Loucy (cell line): Measurements from ENCODE around the gene ACOT11.

ENCODE experiments used
- H2AFZ ChIP-seq: fragments of 200-600 bp; sonication (generic); 2 replicates; pipeline ENCODE4 v1.6.0; 2016; ENCODE audit warnings: antibody characterized with exemption, mild to moderate bottlenecking, low read length, moderate library complexity
- H3F3A ChIP-seq: fragments of 200-600 bp; 2 replicates; pipeline ENCODE4 v1.6.0; 2016; ENCODE audit warnings: antibody characterized with exemption, low read depth, mild to moderate bottlenecking
- H3K27me3 ChIP-seq: fragments of 200-600 bp; sonication (generic); 2 replicates; pipeline ENCODE4 v1.6.1; 2014; ENCODE audit warnings: low read length, mild to moderate bottlenecking; ENCODE audit not compliant: insufficient read depth, poor library complexity, severe bottlenecking
- H3K36me3 ChIP-seq: fragments of 200-600 bp; sonication (generic); 2 replicates; pipeline ENCODE4 v1.6.1; 2016; ENCODE audit warnings: low read length; ENCODE audit not compliant: insufficient read depth
- H3K4me1 ChIP-seq: fragments of 200-600 bp; sonication (generic); 2 replicates; pipeline ENCODE4 v1.5.1; 2014; ENCODE audit warnings: low read length, mild to moderate bottlenecking; ENCODE audit not compliant: insufficient read depth, poor library complexity, severe bottlenecking
- H3K4me2 ChIP-seq: fragments of 200-600 bp; sonication (generic); 2 replicates; pipeline ENCODE4 v1.6.0; 2014; ENCODE audit warnings: antibody characterized with exemption, low read length, low read depth, mild to moderate bottlenecking; ENCODE audit not compliant: poor library complexity, severe bottlenecking
- H3K4me3 ChIP-seq: fragments of 200-600 bp; sonication (generic); 2 replicates; pipeline ENCODE4 v1.5.1; 2014; ENCODE audit warnings: low read length, mild to moderate bottlenecking, mixed read lengths; ENCODE audit not compliant: poor library complexity, severe bottlenecking
- H3K79me2 ChIP-seq: fragments of 200-600 bp; sonication (generic); 2 replicates; pipeline ENCODE4 v1.6.1; 2014; ENCODE audit warnings: low read length; ENCODE audit not compliant: insufficient read depth
- H3K9ac ChIP-seq: fragments of 200-600 bp; sonication (generic); 2 replicates; pipeline ENCODE4 v1.6.0; 2014; ENCODE audit warnings: mild to moderate bottlenecking, low read depth, low read length, moderate library complexity; ENCODE audit not compliant: poor library complexity, severe bottlenecking
- H3K9me2 ChIP-seq: fragments of 200-600 bp; sonication (generic); replicated peaks from 2 replicates; pipeline ENCODE4 v1.6.1; 2016; ENCODE audit warnings: low read depth, low read length, mixed read lengths
- H3K9me3 ChIP-seq: fragments of 200-600 bp; sonication (generic); 2 replicates; pipeline ENCODE4 v1.6.1; 2014; ENCODE audit warnings: mild to moderate bottlenecking, antibody characterized with exemption, low read length, low read depth; ENCODE audit not compliant: insufficient read depth
- H4K20me1 ChIP-seq: fragments of 200-600 bp; sonication (generic); 2 replicates; pipeline ENCODE4 v1.6.0; 2014; ENCODE audit warnings: antibody characterized with exemption, low read length, mild to moderate bottlenecking; ENCODE audit not compliant: insufficient read depth, poor library complexity, severe bottlenecking
- CTCF ChIP-seq: fragments of 200-600 bp; sonication (generic); conservative IDR thresholded peaks from 2 replicates; pipeline ENCODE4 v1.5.1; 2014; ENCODE audit warnings: mild to moderate bottlenecking, antibody characterized with exemption, low read length
- EZH2phosphoT487 ChIP-seq: fragments of 200-600 bp; IDR thresholded peaks from 2 replicates; pipeline ENCODE4 v1.6.1; 2018; ENCODE audit warnings: antibody characterized with exemption, mild to moderate bottlenecking, moderate library complexity, borderline replicate concordance

Gene ACOT11

GRCh38 chr1:54538538-54538937 lies 9.5 kb upstream of the ACOT11 start:
- no peak overlapping the region for H3K9ac ChIP-seq
- no peaks in the 10 kb centered on the region for H3K27me3 ChIP-seq
- H3K9me2 ChIP-seq: no peaks in the 10 kb centered on the region
- peak overlapping the region; percentile 33 for H3K4me2 ChIP-seq
- no peaks in the 10 kb centered on the region for H3K79me2 ChIP-seq
- no peaks in the 10 kb centered on the region for H4K20me1 ChIP-seq
- H2AFZ ChIP-seq: no peak overlapping the region
- H3K4me3 ChIP-seq: no peak overlapping the region
- H3K4me1 ChIP-seq: peaks cover 20% of the 10 kb centered on the region
- H3K36me3 ChIP-seq: no peaks in the 10 kb centered on the region
- no peak for TF ChIP-seq CTCF
- no peak for TF ChIP-seq EZH2phosphoT487
- no peaks in the 10 kb centered on the region for H3K9me3 ChIP-seq
- no peaks in the 10 kb centered on the region for H3F3A ChIP-seq

- Histone ChIP-seq H3K9ac (no peak overlapping the region), H3K4me2 (no peak overlapping the region), H4K20me1 (no peaks in the 10 kb centered on the region)
Observed at GRCh38 chr1:54540582-54541295, 7.3 kb upstream of the ACOT11 start.

GRCh38 chr1:54542120-54542961 lies 5.7 kb upstream of the ACOT11 start:
- Histone ChIP-seq H3K4me3 (no peak overlapping the region), H3K79me2 (no peaks in the 10 kb centered on the region), H3K9ac (no peak overlapping the region), H3K9me2 (no peaks in the 10 kb centered on the region), H3K4me1 (peaks cover 19% of the 10 kb centered on the region), H3K9me3 (no peaks in the 10 kb centered on the region), H3K36me3 (no peaks in the 10 kb centered on the region), H3K4me2 (peak overlapping the region; percentile 14), H4K20me1 (no peaks in the 10 kb centered on the region), H3K27me3 (no peaks in the 10 kb centered on the region), H3F3A (no peaks in the 10 kb centered on the region), H2AFZ (0 out of 2 replicates have a peak overlapping the region, but pooled peaks have one; percentile 38)
- no peak for TF ChIP-seq CTCF
- TF ChIP-seq EZH2phosphoT487: no peak

More at GRCh38 chr1:54540582-54541295, 7.3 kb upstream of the ACOT11 start:
- Histone ChIP-seq H3K9me3 (no peaks in the 10 kb centered on the region), H3K36me3 (no peaks in the 10 kb centered on the region), H3F3A (no peaks in the 10 kb centered on the region), H3K27me3 (no peaks in the 10 kb centered on the region), H3K79me2 (no peaks in the 10 kb centered on the region), H3K4me3 (no peak overlapping the region), H2AFZ (no peak overlapping the region), H3K4me1 (peaks cover 20% of the 10 kb centered on the region), H3K9me2 (no peaks in the 10 kb centered on the region)
- no peak for TF ChIP-seq EZH2phosphoT487
- TF ChIP-seq CTCF: no peak
